Measurements from ENCODE around the gene CDC25A. TPM values are rescaled to one million over a fixed set of nuclear protein-coding genes. Genes with fewer than 3 reads are reported as not detected.

CDC25A gene
- total and polyA plus RNA-seq, 8 donors = 2.8 to 8.9 (median 6.7) TPM

DNA sequence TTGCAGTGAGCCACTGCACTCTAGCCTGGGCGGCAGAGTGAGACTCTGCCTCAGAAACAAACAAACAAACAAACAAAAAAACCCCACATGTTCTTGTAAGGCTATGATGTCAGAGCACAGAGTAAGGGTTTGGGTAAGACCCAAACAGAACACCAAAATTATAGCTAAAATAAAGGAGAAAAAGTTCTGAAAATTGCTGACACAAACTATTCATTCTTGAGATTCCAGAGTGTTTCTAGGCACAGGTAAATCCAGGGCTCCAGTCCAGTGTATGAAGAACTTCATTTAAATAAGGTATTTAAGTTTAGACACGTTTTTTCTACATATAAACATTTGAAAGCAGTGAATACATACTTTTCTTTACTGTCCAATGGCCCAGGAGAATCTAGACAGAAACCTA, 3.9 kb downstream of the CDC25A start:
- H3K4me3 ChIP-seq = no peak overlapping the region
- no peaks in the 10 kb centered on the region for H3K27me3 ChIP-seq
- no peak overlapping the region for H3K27ac ChIP-seq
- ATAC-seq = no peak
- TF ChIP-seq, protein P1, sequence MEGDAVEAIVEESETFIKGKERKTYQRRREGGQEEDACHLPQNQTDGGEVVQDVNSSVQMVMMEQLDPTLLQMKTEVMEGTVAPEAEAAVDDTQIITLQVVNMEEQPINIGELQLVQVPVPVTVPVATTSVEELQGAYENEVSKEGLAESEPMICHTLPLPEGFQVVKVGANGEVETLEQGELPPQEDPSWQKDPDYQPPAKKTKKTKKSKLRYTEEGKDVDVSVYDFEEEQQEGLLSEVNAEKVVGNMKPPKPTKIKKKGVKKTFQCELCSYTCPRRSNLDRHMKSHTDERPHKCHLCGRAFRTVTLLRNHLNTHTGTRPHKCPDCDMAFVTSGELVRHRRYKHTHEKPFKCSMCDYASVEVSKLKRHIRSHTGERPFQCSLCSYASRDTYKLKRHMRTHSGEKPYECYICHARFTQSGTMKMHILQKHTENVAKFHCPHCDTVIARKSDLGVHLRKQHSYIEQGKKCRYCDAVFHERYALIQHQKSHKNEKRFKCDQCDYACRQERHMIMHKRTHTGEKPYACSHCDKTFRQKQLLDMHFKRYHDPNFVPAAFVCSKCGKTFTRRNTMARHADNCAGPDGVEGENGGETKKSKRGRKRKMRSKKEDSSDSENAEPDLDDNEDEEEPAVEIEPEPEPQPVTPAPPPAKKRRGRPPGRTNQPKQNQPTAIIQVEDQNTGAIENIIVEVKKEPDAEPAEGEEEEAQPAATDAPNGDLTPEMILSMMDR (IDR thresholded peaks at IDR 0.05) = no peak
- peaks cover 0 to 7% of the 10 kb centered on the region in 2 donors for H3K36me3 ChIP-seq
- intact Hi-C loops (cut with DNase I) = no loop called here
- H3K4me1 ChIP-seq = peaks cover 15 to 18% of the 10 kb centered on the region in 2 donors
- DNase-seq = no peak
- H3K9me3 ChIP-seq = no peaks in the 10 kb centered on the region

DNA sequence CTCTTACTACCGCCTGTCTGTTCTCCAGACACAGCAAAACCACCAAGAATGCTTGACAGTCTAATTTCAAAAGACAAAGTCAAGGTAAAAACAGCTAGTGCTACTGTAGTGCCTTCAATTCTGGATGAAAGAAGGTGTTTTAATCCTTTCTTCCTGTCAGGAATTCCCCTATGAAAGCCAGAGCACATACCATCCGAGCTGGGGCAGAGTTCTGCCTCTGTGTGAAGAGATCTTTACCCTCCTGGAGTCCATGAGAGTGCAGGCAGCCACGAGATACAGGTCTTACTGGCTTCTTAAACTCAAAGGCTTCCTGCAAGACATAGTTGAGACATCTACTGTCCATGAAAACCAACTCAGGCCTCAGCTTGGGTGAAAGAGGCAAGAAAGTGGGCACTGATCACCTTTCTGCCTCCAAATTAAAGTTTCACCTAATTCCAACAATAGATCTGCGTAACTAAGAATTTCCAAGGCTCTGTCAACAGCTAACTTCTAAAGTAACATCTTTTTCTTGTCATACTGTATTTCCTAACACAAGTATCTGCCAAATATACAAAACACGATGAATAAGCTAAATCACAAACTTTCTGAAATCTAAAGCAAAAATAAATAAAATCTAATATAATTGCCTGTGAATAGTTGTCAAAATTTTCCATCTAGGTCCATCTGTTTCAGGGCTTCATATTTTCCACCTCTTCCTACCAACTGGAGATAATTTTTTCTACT, 7.5 kb downstream of the CDC25A start:
- no peak for DNase-seq
- peaks cover 0 to 23% of the 10 kb centered on the region in 2 donors for H3K36me3 ChIP-seq
- no peaks in the 10 kb centered on the region for H3K9me3 ChIP-seq
- intact Hi-C loops (cut with DNase I) = no loop called here
- H3K4me3 ChIP-seq = no peak overlapping the region
- peaks cover 0 to 5% of the 10 kb centered on the region in 2 donors for H3K4me1 ChIP-seq
- H3K27me3 ChIP-seq = no peaks in the 10 kb centered on the region
- peak overlapping the region in 1 of 2 donors; percentile 17 for H3K27ac ChIP-seq
- ATAC-seq = peak; percentile 76
- TF ChIP-seq, protein P1 (IDR thresholded peaks at IDR 0.05) = no peak

DNA sequence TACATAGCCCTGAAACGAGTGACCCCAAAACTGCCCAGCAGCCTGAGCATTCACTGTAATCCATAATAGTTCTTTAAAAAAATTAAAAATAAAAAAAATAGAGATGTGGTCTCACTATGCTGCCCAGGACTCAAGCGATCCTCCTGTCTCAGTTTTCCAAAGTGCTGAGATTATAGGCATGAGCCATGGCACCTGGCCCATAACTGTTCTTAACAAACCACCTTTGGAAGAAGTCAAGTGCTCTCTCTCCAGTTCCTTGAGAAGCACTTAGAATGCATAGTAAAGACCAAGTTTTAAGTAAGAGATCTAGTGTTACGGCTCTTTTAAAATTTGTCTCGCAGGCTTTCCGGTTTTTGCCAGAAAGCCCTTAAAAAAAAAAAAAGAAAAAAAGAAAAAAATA, 8.2 kb downstream of the CDC25A start:
- Histone ChIP-seq H3K9me3 (no peaks in the 10 kb centered on the region), H3K27me3 (no peaks in the 10 kb centered on the region), H3K4me3 (no peak overlapping the region), H3K36me3 (peaks cover 0 to 23% of the 10 kb centered on the region in 2 donors), H3K27ac (peak overlapping the region in 1 of 2 donors; percentile 17), H3K4me1 (peaks cover 0 to 5% of the 10 kb centered on the region in 2 donors)
- TF ChIP-seq, protein P1 (IDR thresholded peaks at IDR 0.05) = no peak
- ATAC-seq (peak; percentile 82), DNase-seq (peak in 1 of 4 donors; percentile 64)
- intact Hi-C loops (cut with DNase I) = no loop called here

DNA sequence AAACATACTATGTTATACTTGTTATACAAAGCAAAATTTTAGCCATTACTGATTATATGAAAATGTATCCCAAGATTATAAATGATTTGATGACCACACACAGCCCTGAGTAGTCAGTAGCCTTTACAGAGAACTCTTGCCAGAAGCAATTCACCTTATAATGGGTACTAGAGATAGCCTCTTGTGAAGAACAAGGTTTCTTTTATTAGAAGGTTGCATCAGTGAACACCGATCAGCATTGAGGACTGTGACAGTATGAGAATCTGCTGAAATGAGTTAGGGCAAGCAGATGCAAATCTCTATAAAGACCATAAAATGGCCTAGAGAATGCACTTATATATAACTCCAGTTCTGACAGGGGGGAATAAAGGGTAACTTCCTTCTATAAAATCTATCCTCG, 10.1 kb downstream of the CDC25A start:
- no peak for ATAC-seq
- peaks cover 0 to 5% of the 10 kb centered on the region in 2 donors for H3K4me1 ChIP-seq
- peaks cover 0 to 35% of the 10 kb centered on the region in 2 donors for H3K36me3 ChIP-seq
- H3K4me3 ChIP-seq = no peak overlapping the region
- TF ChIP-seq, protein P1 (IDR thresholded peaks at IDR 0.05) = no peak
- intact Hi-C loops (cut with DNase I) = no loop called here
- DNase-seq = no peak
- H3K9me3 ChIP-seq = no peaks in the 10 kb centered on the region
- no peak overlapping the region for H3K27ac ChIP-seq
- H3K27me3 ChIP-seq = no peaks in the 10 kb centered on the region

DNA sequence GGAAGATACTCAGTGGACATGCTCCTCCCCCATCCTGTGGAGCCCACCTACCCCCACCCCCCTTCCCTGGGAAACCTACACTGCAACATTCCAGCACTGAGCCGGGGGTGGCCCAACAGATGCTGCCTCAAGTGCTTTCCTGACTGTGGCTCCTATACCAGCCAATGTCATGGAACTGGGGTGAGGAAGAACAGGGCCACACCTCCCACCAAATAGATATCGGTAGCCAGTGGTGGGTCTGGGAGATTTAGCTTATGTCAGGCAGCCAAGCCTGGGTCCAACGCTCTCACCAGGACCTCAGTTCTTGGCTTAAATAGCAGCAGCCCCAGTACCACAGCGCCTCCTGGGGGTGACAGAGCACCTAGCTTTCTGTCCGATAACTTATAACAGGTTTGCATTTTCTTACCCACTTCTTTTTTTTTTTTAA, 30.3 kb downstream of the CDC25A start:
- TF ChIP-seq, protein P1 (IDR thresholded peaks at IDR 0.05) = peak; percentile 54 to 60
- Histone ChIP-seq H3K36me3 (peaks cover 0 to 28% of the 10 kb centered on the region in 2 donors), H3K27ac (no peak overlapping the region), H3K27me3 (no peaks in the 10 kb centered on the region), H3K9me3 (no peaks in the 10 kb centered on the region), H3K4me1 (no peaks in the 10 kb centered on the region), H3K4me3 (no peak overlapping the region)
- intact Hi-C loops (cut with DNase I) = loop anchor here in 1 of 2 donors (10.0 kb wide), 1 partner anchor 313 kb away; no protein-coding TSS in a partner anchor
- DNase-seq (peak in 3 of 4 donors; percentile 32 to 71 (median 36)), ATAC-seq (peak; percentile 69)

Measured in left lung (tissue), 10 donors.